Spleen (tissue), 7 donors: Measurements from ENCODE around the gene RNASEH2B.

Source experiments
- CTCF ChIP-seq, 11 experiments: fragments of 200-600 bp in 7 of 11; fragments of 450-650 bp in 4 of 11; sonication (generic) in 4 of 11; IDR thresholded peaks in 8 of 11; conservative IDR thresholded peaks in 3 of 11; 1 replicate in 7 of 11; 2 replicates in 4 of 11; pipeline versions ENCODE4 v1.4.0 to v1.8.0; 2016 to 2021; ENCODE audit warnings: antibody characterized with exemption in 11 of 11, inconsistent platforms in 4 of 11, mild to moderate bottlenecking in 1 of 11
- POLR2A ChIP-seq, 3 donors: fragments of 450-650 bp; IDR thresholded peaks; one replicate each; pipeline ENCODE4 v1.5.1; 2017; ENCODE audit warnings: antibody characterized with exemption in 3 of 3, mild to moderate bottlenecking in 1 of 3
- POLR2AphosphoS5 ChIP-seq, 3 donors: sonication (generic); formaldehyde crosslinking; IDR thresholded peaks; one replicate each; pipeline ENCODE4 v1.5.1; 2017; ENCODE audit warnings: antibody characterized with exemption in 3 of 3
- donor health status: DM: no; HTN: no; CAD: no; lungs with moderate emphysema.
- donor health status: DM: no; HTN: no; CAD: no.
- donor health status: DM: no; HTN: no; CAD: no.

GRCh38 chr13:50936679-50937078 lies 27.1 kb downstream of the RNASEH2B start:
- TF ChIP-seq CTCF (IDR thresholded peaks at IDR 0.05 in 8 of 11, conservative IDR thresholded peaks at IDR 0.05 in 3 of 11): no peak
- no peak for TF ChIP-seq POLR2A (IDR thresholded peaks at IDR 0.05)
- no peak for TF ChIP-seq POLR2AphosphoS5 (IDR thresholded peaks at IDR 0.05)
